Left lung (tissue), 10 donors: ENCODE results near the gene ZSCAN25. TPM values are rescaled to one million over a fixed set of nuclear protein-coding genes. Genes with fewer than 3 reads are reported as not detected.
A peak's percentile ranks its signal among the peaks of the same experiment; 100 is the strongest.

Source experiments
- ATAC-seq: fragments of 200-7000 bp; cut with Tn5 transposase; one replicate; pipeline ENCODE4 v1.9.1; 2020; ENCODE audit warnings: moderate library complexity
- DNase-seq, 4 donors: peaks; one replicate each; pipeline ENCODE4 v3.0.0-alpha.2; 2013 to 2020
- H3K27ac ChIP-seq, 2 donors: fragments of 200-600 bp; sonication (generic) in 1 of 2; one replicate each; pipeline versions ENCODE4 v1.5.0 to v1.8.0; 2020 to 2021
- H3K27me3 ChIP-seq, 2 donors: fragments of 200-600 bp; sonication (generic) in 1 of 2; one replicate each; pipeline versions ENCODE4 v1.5.0 to v1.8.0; 2020 to 2021
- H3K36me3 ChIP-seq, 2 donors: fragments of 200-600 bp; sonication (generic) in 1 of 2; one replicate each; pipeline versions ENCODE4 v1.5.0 to v1.8.0; 2020 to 2021
- H3K4me1 ChIP-seq, 2 donors: fragments of 200-600 bp; one replicate each; pipeline ENCODE4 v1.8.0; 2021
- H3K4me3 ChIP-seq, 2 donors: fragments of 200-600 bp; sonication (generic) in 1 of 2; one replicate each; pipeline versions ENCODE4 v1.5.0 to v1.8.0; 2020 to 2021; ENCODE audit warnings: mild to moderate bottlenecking in 1 of 2
- H3K9me3 ChIP-seq, 2 donors: fragments of 200-600 bp; sonication (generic) in 1 of 2; one replicate each; pipeline versions ENCODE4 v1.5.0 to v1.8.0; 2020 to 2021
- CTCF ChIP-seq, 2 donors: fragments of 200-600 bp; sonication (generic) in 1 of 2; IDR thresholded peaks; one replicate each; pipeline versions ENCODE4 v1.5.0 to v1.8.0; 2021; ENCODE audit warnings: antibody characterized with exemption in 2 of 2
- intact Hi-C, 2 donors: fragments of 100-400 bp; cut with DNase I; formaldehyde crosslinking; loops; one replicate each; pipeline versions ENCODE4 v1.11.2 to v1.14.2; 2022
- polyA plus RNA-seq, 6 donors: library from polyadenylated mRNA; unstranded; fragments of 120-200 nt; gene quantifications; one replicate each; pipeline ENCODE4 v1.2.1, GENCODE V29; 2013; ENCODE audit not compliant: insufficient read length in 6 of 6
- total RNA-seq, 2 donors: library from RNA; stranded (reverse); fragmentation: NEBNext Ultra II Directional; extraction: Animal tissue kit (Norgen Biotek cat#: 25700); gene quantifications; one replicate each; pipeline ENCODE4 v1.2.1, GENCODE V29; 2021
- donor health status: DM: no; HTN: yes; CAD: no.
- donor health status: DM: no; HTN: no; CAD: no.

ZSCAN25 gene
- total and polyA plus RNA-seq, 8 donors, result 15.3 to 21.3 (median 19.2) TPM

- intact Hi-C loops, result no loop called here
- ATAC-seq (no peak), DNase-seq (no peak)
- Histone ChIP-seq H3K27me3 (no peaks in the 10 kb centered on the region), H3K27ac (no peak overlapping the region), H3K36me3 (peaks cover 0 to 93% of the 10 kb centered on the region in 2 donors), H3K9me3 (no peaks in the 10 kb centered on the region), H3K4me1 (peaks cover 2 to 12% of the 10 kb centered on the region in 2 donors), H3K4me3 (no peak overlapping the region)
- no peak for TF ChIP-seq CTCF (IDR thresholded peaks at IDR 0.05)
Measured at GRCh38 chr7:99622596-99622995, 5.8 kb downstream of the ZSCAN25 start.

GRCh38 chr7:99623091-99623693 lies 6.4 kb downstream of the ZSCAN25 start:
- Histone ChIP-seq H3K36me3 (peaks cover 0 to 99% of the 10 kb centered on the region in 2 donors), H3K9me3 (no peaks in the 10 kb centered on the region), H3K4me1 (peaks cover 0 to 6% of the 10 kb centered on the region in 2 donors), H3K27ac (peak overlapping the region in 1 of 2 donors; percentile 13), H3K27me3 (no peaks in the 10 kb centered on the region), H3K4me3 (no peak overlapping the region)
- TF ChIP-seq CTCF (IDR thresholded peaks at IDR 0.05), result no peak
- ATAC-seq, result no peak
- no peak for DNase-seq
- intact Hi-C loops, result no loop called here

GRCh38 chr7:99623702-99624447 lies 7.1 kb downstream of the ZSCAN25 start:
- no peaks in the 10 kb centered on the region for H3K9me3 ChIP-seq
- TF ChIP-seq CTCF (IDR thresholded peaks at IDR 0.05), result no peak
- ATAC-seq (no peak), DNase-seq (no peak)
- peaks cover 0 to 100% of the 10 kb centered on the region in 2 donors for H3K36me3 ChIP-seq
- intact Hi-C loops, result no loop called here
- no peaks in the 10 kb centered on the region for H3K27me3 ChIP-seq
- H3K4me1 ChIP-seq, result no peaks in the 10 kb centered on the region
- no peak overlapping the region for H3K4me3 ChIP-seq
- peak overlapping the region in 1 of 2 donors; percentile 13 for H3K27ac ChIP-seq

- H3K4me1 ChIP-seq, result no peaks in the 10 kb centered on the region
- no peak overlapping the region for H3K4me3 ChIP-seq
- no peak for TF ChIP-seq CTCF (IDR thresholded peaks at IDR 0.05)
- peaks cover 0 to 100% of the 10 kb centered on the region in 2 donors for H3K36me3 ChIP-seq
- H3K27ac ChIP-seq, result no peak overlapping the region
- intact Hi-C loops, result no loop called here
- ATAC-seq (no peak), DNase-seq (no peak)
- no peaks in the 10 kb centered on the region for H3K9me3 ChIP-seq
- H3K27me3 ChIP-seq, result no peaks in the 10 kb centered on the region
Measured at GRCh38 chr7:99624484-99624883, 7.7 kb downstream of the ZSCAN25 start.

- DNase-seq (no peak), ATAC-seq (no peak)
- H3K4me3 ChIP-seq, result no peak overlapping the region
- no peak for TF ChIP-seq CTCF (IDR thresholded peaks at IDR 0.05)
- no peak overlapping the region for H3K27ac ChIP-seq
- H3K36me3 ChIP-seq, result peaks cover 0 to 100% of the 10 kb centered on the region in 2 donors
- no peaks in the 10 kb centered on the region for H3K4me1 ChIP-seq
- H3K9me3 ChIP-seq, result no peaks in the 10 kb centered on the region
- intact Hi-C loops, result no loop called here
- no peaks in the 10 kb centered on the region for H3K27me3 ChIP-seq
Measured at GRCh38 chr7:99625321-99625720, 8.6 kb downstream of the ZSCAN25 start.
